ENCODE results near the gene MTHFSD.

DNA sequence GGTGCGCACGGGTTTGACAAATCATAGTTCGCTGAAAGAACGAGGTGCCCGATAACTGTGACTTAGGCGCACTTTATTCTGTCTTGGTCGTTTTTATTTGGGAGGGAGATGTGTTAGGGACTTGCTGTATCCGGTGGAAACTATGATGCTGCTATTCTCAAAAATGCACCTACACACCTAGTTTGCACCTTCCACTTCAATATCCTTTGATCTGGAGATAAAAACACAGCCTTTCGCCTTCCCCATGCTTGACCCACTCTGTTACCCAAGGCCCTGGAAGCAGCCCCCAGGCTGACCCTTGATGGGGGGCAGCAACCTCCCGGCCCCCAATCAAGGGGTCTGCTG lies 59.7 kb downstream of the MTHFSD start:
- TF ChIP-seq, protein P1, sequence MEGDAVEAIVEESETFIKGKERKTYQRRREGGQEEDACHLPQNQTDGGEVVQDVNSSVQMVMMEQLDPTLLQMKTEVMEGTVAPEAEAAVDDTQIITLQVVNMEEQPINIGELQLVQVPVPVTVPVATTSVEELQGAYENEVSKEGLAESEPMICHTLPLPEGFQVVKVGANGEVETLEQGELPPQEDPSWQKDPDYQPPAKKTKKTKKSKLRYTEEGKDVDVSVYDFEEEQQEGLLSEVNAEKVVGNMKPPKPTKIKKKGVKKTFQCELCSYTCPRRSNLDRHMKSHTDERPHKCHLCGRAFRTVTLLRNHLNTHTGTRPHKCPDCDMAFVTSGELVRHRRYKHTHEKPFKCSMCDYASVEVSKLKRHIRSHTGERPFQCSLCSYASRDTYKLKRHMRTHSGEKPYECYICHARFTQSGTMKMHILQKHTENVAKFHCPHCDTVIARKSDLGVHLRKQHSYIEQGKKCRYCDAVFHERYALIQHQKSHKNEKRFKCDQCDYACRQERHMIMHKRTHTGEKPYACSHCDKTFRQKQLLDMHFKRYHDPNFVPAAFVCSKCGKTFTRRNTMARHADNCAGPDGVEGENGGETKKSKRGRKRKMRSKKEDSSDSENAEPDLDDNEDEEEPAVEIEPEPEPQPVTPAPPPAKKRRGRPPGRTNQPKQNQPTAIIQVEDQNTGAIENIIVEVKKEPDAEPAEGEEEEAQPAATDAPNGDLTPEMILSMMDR (IDR thresholded peaks at IDR 0.05): no peak
- TF ChIP-seq POLR2A (IDR thresholded peaks at IDR 0.05): no peak
- TF ChIP-seq POLR2AphosphoS5 (IDR thresholded peaks at IDR 0.05): no peak
